OCI-LY3 (cell line): ENCODE results near the gene PARD3B.

Source experiments
- EZH2phosphoT487 ChIP-seq: fragments of 200-600 bp; shearing (Covaris generic); IDR thresholded peaks from 2 replicates; pipeline ENCODE4 v1.6.1; 2018; ENCODE audit warnings: antibody characterized with exemption, mixed run types, low read depth
- TF ChIP-seq, protein P1 (sequence below): fragments of 200-600, 300-600 bp; sonication (generic); IDR thresholded peaks from 2 replicates; pipeline ENCODE4 v1.5.1; 2014; ENCODE audit warnings: antibody characterized with exemption, low read length, low read depth

DNA sequence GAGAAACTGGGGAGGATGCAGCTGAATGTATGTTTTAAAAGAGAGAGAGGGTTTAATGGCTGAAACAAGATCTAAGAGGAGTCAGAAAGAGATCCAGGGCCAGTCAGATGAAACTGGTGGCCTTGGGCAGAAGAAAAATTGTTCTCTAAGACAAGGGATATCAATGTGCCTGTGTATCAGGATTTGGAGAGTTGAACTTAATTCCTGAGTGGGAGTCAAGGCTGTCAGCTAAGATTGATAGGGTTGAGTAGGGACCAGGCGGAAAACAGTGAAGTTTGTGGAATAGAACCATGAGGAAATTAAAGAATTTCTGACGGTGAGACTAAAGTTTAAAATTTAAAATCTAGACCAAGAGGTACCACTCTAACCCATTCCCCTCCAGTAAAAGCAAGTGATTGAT, 199.2 kb downstream of the PARD3B start:
- TF ChIP-seq EZH2phosphoT487, result no peak
- TF ChIP-seq, protein P1, sequence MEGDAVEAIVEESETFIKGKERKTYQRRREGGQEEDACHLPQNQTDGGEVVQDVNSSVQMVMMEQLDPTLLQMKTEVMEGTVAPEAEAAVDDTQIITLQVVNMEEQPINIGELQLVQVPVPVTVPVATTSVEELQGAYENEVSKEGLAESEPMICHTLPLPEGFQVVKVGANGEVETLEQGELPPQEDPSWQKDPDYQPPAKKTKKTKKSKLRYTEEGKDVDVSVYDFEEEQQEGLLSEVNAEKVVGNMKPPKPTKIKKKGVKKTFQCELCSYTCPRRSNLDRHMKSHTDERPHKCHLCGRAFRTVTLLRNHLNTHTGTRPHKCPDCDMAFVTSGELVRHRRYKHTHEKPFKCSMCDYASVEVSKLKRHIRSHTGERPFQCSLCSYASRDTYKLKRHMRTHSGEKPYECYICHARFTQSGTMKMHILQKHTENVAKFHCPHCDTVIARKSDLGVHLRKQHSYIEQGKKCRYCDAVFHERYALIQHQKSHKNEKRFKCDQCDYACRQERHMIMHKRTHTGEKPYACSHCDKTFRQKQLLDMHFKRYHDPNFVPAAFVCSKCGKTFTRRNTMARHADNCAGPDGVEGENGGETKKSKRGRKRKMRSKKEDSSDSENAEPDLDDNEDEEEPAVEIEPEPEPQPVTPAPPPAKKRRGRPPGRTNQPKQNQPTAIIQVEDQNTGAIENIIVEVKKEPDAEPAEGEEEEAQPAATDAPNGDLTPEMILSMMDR, result no peak
